HG02798 (cell line): ENCODE results near the gene MEIKIN.

ENCODE experiments used
- ATAC-seq: cut with Tn5 transposase; IDR thresholded peaks from one replicate; pipeline ENCODE4 v1.9.1; 2021; ENCODE audit warnings: mild to moderate bottlenecking; ENCODE audit not compliant: unreplicated experiment, poor library complexity

Gene MEIKIN

DNA sequence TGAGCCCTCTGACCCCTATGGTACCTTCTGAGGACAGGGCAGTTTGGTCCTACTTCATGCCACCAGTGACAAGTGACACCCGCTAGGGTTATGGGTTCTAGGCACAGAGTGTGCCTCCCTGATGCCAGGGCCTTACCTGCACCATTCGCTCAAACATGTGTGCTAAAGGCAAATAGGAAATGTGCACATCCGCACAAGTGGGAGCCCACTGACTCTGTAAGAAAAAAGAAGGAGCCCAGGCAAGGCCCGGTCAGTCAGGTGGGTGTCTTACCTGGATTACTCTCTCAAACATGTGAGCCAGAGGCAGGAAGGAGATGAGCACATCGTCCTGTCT is 29.1 kb upstream of the MEIKIN start:
- no peak for ATAC-seq

DNA sequence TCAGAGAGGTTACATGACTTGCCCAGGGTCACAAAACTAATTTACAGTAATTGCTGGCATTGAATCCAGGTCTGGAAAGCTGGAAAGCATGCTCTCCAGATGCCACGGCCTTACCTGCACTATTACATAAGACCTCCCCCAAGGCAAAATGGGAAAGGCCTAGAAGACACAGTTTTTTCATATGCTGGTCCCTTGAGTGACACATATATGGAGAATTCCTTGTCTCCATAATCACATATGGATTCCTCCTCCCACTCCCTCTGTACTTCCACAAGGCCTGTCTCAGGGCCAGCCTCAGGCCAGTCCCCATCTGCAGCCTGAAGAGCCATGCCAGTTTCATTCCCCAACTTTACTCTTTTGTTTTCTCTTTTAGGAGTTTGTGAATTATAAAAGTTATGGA is 28.6 kb upstream of the MEIKIN start:
- ATAC-seq = no peak

DNA sequence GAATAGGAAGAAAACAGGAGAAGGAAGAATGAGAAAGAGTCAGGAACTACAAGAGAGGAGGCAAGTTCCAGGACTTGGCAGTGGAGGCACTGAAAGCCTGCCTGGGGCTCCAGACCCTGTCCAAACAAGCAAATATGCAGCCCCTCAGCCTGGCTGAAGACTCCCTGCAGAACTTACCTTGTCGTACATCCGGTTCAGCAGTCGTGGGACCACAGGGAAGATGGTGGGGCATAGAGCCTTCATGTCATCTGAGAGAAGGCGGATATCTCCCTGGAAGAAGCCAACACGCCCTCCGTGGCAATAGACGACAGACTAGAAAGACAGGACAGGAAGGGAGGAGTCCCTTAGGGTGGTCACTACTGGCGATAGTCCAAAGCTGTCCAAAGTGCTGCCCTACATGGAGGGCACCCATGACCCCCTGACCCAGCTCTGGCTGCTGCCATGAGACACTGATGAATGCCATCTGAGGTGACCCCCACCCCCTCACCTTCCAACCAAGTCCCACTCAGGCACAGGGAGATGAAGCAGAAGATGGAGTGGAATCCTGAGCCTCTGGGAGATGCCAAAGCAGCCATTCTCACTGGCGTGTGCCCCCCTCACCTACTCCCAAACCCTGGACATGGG is 27.7 kb upstream of the MEIKIN start:
- no peak for ATAC-seq

DNA sequence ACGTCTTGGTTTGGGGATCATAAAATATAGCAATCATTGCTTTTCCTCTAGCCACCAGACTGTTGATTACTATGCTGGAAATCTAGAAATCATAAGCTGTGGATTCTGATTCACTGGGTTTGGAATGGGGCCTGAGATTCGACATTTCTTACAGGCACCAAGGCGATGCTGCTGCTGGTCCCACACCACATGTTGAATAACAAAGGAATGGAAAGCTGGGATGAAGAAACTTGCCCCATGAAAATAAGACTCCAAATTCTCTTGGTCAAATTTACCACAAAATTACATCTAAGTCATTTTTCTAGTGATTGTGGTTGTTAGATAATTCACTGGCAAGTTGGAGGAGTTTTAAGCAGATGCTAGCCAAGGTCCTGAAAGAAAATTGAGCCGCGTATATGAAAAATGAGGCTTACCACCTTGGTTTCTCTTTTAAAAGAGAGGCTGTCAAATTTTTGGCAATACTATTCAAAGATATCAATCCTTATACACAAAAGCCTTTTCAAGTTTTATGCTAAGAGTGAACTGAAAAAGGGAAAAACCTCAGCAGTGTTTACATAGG is 23.0 kb upstream of the MEIKIN start:
- no peak for ATAC-seq

DNA sequence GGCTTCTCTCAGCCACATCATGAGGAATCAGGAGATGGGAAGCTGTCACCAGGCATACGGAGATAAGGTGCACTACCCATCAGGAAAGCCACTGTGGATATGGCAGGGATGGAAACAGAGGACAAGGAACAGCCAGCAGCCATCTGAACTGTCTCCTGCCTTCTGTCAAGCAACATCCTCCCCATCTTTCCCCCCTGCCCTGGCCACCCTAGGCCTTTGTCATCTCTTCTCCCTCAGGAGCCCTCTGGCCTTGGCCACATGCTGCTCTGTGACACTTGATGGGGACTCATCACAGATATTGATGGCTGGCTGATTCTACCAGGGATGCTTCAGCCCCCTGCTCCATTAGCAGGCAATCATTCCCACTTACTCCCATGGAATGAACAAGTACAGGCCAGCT is 21.1 kb upstream of the MEIKIN start:
- no peak for ATAC-seq

DNA sequence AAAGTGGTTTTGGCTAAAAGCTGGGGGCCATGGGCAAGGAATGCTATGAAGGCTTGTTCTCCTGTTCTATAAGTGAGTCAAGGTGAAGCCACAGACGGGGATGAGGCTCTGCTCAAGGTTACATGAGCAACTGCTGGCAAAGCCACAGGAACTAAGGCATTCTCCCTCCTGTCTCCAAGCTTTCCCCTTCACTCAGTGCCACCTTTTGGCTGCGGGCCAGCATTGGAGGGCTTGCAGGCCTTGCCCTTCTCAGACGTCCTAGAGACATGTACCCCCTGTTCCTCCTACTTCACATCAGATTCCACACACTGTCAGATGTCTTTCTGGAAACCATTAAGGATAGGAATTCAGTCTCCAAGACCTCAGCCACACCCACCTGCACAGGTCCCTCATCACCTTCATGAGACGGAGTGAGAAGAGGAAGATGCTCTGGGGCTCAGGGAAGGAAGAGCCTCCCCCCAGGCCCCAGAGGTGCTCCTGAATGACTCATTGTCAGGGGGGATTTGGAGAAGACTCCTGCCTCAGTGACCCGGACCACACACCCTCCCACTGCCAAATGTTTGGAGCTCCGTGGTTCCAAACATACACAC is 20.5 kb upstream of the MEIKIN start:
- ATAC-seq = no peak

DNA sequence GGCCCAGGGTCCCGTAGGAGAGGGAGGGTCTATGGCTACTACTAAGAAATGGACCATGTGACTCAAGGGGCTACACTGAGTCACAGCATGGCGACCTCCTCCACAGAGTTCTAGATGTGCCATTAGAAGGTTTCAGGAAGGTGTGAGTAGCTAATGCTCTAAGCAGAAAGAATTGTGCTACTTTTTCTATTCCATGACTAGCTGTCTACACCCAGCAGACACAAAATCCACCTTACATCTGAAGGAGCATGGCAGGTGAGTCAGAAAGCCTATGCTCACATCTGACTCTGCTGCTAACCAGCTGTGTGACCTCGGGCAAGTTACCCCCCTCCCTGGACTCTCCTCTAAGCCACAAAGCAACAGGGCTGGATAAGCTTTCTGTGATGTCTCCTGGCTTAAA is 14.4 kb upstream of the MEIKIN start:
- ATAC-seq = no peak

DNA sequence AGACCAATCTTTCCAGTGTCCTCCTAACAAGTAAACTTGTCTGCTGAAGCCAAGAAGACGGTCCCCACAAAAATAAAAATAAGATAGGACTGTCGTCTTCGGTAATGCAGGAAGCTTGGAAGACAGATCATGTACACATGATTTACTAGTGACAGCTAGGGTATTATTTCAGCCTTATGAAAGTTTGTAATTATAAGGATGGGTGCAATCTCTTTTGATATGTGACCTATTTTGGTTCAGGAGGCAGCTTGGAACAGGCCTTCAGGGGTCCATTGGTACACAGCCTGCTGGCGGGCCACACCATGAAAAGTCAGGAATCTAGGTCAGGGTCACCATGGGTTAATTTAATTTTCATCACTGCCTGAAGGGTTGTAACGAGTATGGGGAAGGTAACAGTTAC is 13.7 kb upstream of the MEIKIN start:
- ATAC-seq = no peak

DNA sequence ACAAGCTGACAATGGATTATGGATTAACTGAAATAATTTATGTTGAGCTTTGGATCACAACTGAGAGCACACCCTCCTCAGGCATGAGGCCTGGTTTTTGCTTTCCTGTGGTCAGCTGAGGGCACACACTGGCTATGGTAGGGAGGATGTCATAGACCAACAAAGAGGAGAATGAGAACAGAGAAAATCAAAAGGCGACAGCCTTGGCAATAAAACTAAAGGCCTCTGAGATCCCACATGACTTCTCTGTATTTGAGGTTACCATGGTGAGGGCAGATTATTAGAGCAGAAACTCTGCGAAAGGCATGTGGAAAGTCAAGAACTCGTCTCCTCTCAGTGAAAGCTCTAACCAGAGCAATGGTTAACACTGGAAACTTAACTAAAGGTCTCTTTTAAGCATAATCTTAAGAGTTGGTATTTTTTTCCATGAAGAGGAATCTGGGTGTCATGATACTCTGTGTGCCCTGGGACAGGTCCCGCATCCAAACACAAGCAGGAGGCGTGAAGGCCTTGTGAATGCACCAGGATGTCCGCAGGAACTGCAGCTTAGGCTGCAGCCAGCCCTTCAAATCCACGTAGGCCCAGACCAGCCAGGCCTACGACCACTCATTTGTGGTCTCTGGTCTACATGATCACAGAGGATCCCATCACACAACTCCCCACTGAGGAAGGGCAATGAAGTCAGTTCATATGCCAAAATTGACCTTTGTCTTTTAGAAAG is 12.4 kb upstream of the MEIKIN start:
- ATAC-seq = no peak

DNA sequence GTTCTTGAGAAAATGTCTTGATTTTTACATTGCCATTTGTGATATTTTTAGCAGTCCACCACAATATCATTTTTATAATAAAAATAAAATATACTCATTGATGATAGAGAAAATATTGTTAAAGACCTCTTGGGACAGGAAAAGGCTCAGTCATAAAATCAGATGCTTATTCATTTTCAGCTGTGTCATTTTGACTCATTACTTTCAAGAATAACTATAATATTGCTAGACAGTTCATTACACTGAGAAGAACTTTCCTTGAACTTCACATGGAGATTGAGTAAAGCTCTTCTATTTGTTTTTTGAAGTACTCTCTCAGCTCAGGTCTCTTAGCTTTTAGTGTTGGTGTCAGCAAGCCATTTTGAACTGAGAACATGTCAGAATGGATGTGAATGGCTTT is 8.5 kb upstream of the MEIKIN start:
- ATAC-seq = no peak

DNA sequence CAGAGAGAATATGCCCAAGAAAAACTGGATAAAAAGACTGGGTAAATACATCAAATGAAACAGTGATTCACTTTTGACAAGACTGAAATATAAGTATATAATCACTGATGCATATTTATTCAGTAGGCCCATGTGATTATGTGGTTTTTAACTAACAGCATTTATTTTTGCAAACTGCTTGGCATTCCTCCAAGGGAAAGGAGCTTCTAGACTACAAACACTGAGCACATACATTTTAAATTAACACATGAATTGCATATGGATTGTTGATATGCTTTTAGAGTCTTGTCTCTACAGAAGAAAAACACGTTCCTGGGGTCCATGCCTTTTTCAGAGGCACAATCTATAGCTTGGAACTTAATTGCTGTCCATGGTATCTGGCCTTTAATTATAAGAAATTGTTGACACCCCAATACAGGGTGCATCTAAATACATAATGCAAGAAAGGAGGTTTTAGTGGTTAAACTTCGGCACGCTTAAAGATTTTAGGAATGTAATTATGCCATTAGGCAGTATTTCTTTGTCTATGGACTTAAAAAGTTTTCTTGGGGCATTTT is 6.9 kb upstream of the MEIKIN start:
- no peak for ATAC-seq

DNA sequence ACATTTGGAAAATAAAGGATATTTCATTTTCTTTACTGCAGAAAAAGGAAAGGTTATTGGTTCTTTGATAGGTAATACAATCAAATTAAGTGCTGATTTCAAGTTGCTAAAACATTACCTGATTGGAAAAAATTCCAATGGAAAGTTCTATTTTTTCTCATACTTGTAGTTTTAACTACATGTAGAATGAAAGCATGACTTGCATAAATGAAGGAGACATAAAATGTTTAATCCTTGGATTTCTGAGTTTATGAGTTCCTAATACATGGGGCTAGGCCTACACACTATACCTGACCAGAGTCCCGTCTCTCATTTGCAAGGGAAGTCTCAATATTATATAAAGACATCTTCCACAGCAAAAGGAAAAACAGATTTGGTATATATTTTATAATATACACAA is 5.2 kb upstream of the MEIKIN start:
- ATAC-seq = no peak

DNA sequence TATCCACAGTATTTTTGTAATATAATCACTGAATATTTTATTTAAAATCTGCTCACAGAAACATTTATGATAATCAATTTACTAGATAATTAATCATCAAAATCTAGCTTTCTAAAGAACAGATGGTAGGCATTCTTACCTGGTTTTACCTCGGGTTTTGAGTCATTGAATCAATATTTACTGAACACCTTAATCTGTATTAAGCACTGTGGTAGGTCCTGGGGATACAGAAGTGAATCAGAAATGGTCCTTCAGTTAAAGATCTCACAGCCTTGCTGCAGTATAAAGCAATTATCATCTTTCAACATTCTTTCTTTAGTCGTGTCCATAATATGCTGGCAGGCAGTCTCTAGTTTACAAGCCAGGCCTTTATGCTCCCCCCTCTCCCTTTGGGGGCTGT is 2.0 kb upstream of the MEIKIN start:
- ATAC-seq = no peak

DNA sequence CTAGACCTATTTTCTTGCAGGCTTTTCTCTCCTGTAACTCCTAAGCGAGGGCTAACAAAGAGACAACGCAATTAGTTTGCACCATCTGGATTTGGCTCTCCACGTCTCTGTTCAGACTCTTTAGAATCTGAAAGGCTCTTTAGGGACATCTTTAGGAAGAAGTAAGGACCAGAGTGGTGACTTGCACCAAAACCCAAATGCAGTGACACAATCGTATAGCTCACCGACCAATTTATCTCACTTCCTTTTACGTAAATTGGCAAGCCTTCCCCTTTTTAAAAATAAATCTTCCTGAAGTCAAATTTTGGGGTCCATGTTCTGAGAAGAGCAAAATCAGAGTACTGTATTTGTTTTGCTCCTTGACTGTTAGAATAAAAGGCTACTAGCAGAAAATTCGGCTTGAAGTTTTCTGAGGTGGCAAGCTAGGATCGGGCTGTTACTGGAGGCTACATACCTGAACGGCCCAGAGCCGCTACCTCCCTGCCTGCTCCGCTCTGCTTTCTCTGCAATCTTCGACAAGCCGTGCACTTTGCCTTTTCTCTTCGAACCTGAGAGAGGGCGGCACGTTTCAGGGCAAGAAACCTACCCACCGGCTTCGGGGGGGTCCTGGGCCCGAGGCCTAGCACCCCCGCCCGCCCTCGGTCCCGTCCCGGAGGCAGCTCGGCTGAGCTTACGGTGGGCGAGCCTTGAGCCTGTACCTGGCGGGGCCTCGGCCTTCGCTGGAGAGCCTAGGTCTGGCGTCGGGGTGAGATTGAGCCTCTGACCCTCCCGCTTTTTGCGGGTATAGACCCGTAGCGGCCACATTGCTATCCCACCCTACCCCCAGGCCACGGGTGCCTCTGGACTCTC is 537 bp downstream of the MEIKIN start:
- ATAC-seq = no peak

DNA sequence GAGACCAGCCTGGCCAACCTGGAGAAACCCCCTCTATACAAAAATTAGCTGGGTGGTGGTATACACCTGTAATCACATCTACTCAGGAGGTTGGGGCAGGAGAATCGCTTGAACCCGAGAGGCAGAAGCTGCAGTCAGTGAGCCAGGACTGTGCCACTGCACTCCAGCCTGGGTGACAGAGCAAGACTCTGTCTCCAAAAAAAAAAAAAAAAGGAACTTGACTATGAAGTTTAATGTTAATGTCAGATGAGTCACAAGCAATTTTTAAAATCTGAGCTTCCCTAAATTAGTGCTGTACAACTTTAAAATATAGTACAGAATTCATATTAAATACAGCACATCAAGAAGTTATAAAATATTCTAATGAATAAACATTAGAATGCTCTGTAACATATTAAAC is 1.5 kb downstream of the MEIKIN start:
- ATAC-seq = no peak

DNA sequence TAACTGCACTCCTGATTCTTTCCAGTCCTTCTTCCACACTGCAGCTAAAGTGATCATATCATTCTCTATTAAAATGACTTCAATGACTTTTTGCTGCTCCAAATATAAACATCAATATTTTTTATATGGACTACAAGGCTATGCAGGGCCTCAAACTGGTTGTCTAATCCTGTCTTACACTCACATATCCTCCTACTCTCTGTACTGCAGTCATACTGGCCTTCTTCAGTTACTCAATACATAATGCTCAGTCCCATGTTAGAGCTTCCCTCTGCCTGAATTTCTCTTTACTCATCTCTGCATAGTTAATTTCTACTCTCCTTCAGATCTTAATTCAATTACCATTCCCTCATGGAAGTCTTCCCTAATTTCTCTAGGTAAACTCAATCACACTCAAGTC is 3.4 kb downstream of the MEIKIN start:
- no peak for ATAC-seq

DNA sequence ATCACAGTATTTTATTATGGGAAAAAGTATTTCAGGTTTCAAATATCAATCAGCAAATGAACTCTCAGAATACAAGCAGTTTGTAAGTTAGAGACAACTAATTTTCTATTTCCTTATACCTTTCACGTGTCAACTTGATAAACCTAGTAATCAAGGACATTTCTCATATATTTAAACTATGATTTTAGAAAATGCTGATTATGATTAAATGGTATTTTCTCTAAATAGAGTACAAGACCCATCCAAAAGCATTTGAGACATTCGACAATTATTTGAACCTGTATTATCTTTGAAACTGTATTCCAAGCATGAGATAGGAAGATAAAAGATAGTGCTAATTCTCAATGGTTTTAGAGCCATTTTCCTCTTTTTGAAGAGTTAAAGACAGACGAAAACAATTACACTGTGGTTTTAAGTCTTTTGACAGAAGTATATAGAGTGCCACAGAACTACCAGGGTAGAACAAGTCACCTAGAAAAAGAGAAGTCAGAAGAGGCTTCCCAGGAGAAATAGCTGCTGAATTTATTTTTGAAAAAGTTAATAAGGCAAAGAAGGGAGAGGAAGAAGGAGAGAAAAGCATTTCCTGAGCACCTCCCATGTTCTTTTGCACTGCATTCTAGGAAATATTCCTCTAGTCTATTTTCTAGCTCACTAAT is 5.6 kb downstream of the MEIKIN start:
- no peak for ATAC-seq

DNA sequence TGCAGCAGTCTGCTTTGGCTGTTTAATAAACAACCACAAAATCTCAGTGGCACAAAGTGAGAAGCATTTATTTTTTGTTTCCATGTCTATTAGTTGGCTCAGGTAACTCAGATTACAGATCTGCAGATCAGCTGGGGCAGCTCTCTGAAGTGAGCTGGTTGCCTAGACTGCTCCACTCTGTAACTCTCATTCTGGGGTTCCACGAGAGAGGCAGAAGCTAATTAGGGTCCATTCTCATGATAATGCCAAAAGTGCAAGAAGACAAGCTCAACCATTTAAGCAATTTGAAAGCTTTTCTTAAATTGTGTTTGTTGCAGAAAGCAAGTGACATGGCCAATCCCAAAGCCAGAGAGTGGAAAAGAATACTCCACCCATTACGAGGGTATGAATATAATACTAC is 13.2 kb downstream of the MEIKIN start:
- ATAC-seq = no peak

DNA sequence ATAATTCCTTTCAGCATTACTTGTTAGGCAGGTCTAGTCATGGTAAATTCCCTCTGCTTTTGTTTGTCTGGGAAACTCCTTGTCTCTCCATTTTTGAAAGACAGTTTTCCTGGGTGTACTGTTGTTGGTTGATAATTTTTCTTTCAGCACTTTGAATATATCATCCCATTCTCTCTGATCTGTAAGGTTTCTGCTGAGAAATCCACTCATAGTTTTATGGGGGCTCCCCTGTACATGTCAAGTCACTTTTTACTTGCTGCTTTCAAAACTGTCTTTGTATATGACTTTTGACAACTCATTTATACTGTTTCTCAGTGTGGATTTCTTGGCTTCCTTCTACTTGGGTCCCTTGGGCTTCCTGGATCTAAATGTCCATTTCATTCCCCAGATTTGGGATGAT is 16.5 kb downstream of the MEIKIN start:
- ATAC-seq = no peak

DNA sequence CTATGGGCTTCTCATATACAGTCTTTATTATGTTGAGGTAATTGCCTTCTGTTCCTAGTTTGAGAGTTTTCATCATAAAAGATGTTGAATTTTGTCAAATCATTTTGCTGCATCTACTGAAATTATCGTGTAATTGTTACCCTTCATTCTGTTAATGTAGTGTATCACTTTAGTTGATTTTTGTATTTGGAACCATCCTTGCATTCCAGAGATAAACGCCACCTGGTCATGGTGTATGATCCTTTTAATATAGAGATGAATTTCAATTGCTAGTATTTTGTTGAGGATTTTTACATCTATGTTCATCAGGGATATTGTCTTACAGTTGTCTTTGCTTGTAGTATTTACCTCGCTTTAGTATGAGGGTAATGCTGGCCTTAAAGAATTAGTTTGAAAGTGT is 19.3 kb downstream of the MEIKIN start:
- no peak for ATAC-seq
